Fibroblast of upper back skin (primary cell): Measurements from ENCODE around the gene TNIK.
A peak's percentile ranks its signal among the peaks of the same experiment; 100 is the strongest.

Experiments used
- DNase-seq: peaks from one replicate; pipeline ENCODE4 v3.0.0-alpha.2; 2013

The TNIK gene

GRCh38 chr3:171221104-171221503 lies 239.1 kb downstream of the TNIK start:
- no peak for DNase-seq

- no peak for DNase-seq
Measured at GRCh38 chr3:171219258-171219657, 240.9 kb downstream of the TNIK start.

DNA sequence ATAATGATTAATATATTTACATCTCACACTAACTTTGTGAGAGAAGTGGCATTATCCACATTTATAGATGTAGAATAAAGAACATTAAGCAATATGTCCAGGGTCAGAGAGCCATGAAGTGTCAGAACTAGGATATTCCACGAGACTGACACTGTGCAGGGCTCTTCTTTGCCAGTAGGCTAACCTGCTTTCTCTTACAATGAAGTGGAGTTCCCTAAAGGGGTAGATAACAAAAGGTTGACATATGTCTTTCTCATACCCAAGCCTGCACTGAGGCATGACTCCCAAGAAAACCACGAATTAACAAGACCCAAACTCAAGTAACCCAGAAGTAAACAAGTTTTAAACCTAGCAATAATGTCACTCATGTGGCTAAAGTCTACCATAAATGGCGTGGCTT lies 242.1 kb downstream of the TNIK start:
- no peak for DNase-seq

DNA sequence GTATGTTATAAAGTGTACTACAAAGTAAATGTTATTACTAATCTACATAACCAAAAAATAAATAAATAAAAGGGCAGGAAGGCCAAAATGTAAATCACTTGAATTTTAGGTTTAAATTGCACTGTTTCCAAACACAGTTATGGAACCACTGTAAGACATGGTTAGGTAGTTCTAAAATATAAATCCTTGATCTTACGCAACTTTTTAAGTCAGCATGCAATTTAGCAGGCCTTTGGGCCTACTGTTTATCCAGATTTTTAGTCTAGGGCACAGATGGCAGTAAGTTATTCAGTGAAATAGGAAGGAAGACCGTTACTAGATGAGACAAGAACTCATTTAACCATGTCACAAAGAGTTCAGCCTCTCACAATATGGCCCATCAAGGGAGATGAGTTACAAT lies 246.3 kb downstream of the TNIK start:
- no peak for DNase-seq

- DNase-seq, result no peak
Measured at GRCh38 chr3:171213178-171213577, 247.0 kb downstream of the TNIK start.

- DNase-seq, result no peak
Measured at GRCh38 chr3:171212648-171213047, 247.6 kb downstream of the TNIK start.

GRCh38 chr3:171206283-171206682 lies 253.9 kb downstream of the TNIK start:
- no peak for DNase-seq

- no peak for DNase-seq
Measured at GRCh38 chr3:171204942-171205341, 255.3 kb downstream of the TNIK start.

- DNase-seq, result no peak
Measured at GRCh38 chr3:171201825-171202224, 258.4 kb downstream of the TNIK start.

- DNase-seq, result no peak
Measured at GRCh38 chr3:171200750-171201088, 259.5 kb downstream of the TNIK start.

- DNase-seq, result peak; percentile 51
Measured at GRCh38 chr3:171200052-171200749, 260.0 kb downstream of the TNIK start.

DNA sequence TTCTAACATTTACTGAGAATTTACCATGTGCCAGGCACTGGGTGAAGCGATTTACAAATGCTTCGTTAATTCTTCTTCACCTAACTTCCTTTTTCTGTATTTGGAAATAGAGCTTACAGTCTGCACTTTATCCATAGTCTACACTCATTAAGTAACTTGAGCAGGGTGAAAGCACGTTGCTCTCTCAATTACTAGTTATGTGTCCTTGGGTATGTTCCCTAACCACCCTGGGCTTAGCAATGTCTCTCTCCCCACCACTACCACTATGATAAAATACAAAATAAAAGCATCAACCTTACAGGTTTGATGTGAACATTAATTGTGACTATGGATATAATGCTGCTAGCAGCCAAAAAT lies 260.8 kb downstream of the TNIK start:
- no peak for DNase-seq

GRCh38 chr3:171198781-171199472 lies 261.3 kb downstream of the TNIK start:
- DNase-seq, result no peak

GRCh38 chr3:171195686-171196085 lies 264.5 kb downstream of the TNIK start:
- no peak for DNase-seq

DNA sequence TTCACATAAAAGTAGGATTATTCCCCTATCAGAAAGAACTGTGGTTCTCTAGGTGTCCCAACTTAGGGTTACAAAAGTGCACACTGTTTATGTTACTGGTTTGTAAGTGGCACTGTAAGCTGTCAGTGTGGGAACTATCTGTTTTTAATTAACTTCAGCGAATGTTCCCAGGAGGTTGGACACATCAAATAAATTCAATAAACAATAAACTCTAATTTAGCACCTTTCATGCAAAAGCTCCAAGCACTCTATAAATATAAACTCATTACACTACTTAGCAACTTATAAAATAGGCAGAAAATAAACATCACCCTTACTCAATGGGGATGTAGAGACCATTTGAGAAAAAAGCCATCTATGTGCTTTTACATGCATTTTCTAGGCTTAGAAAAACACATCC lies 265.2 kb downstream of the TNIK start:
- DNase-seq, result no peak

DNA sequence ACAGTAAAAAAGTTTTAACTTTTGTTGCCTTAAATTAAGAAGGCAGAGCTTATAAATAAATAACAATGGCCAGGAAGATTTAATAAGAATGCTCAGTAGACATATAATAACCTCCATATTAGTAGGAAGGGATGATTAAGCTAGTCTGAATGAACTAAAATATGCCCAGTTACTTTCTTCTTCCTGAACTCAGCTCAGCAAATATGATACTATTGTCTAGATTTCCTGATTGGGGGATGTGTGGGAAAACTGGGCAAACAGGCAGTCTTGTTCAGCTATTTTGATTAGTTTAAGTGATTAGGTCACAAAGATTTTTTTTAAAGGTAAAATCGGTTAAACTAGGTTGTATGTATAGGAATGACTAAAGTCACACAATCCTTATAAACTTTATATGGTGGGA lies 266.5 kb downstream of the TNIK start:
- DNase-seq, result peak; percentile 41

DNA sequence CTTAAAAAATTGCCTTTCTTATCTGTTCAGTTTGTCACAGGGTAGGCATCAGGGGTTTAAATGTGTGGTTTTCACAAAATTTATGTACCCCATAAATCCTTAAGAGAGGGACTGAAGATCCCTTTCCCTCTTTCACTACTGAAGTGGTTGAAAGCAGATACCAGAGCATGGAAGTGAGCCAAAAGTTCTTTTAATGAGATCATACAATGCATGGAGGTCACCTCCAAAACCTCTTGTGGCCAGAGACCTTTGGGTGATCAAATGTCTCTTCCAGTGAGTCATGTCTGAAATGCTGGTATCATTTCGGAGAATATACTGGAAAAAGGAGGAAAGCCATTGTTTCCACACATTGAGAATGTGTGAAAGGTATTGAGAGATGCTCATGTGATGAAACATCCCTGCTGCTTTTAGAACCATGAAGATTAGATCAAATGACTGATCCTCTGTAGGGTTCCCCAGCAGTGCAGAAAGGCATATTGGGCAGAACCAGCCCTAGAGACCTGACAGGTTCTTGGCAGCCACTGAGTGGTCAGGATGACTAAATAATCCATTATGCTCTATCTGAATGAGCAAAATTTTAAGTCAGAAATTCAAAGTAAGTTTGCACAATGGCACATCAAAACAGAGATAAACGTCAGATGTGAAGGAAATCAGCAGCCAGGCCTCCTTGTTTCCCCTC lies 267.9 kb downstream of the TNIK start:
- DNase-seq, result peak; percentile 93

DNA sequence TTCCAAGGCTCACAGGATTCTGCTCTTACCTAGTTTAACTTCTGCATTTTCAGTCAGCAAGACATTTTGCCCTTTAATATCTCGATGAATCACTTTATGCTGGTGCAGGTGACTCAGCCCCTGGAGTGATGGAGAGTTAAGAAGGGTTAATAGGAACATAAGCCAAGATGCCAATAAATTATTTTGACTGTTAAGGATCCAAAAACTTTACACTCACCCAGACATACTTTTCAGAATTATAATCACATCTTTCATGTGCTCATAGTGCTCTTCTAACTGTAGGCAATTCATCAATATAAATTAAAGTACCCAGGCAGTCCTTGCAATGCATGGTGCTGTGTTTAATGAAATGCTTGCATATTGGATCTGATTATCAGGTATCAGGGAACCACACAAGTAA lies 269.5 kb downstream of the TNIK start:
- peak; percentile 62 for DNase-seq

GRCh38 chr3:171189394-171190080 lies 270.7 kb downstream of the TNIK start:
- no peak for DNase-seq

GRCh38 chr3:171187706-171188290 lies 272.4 kb downstream of the TNIK start:
- DNase-seq, result peak; percentile 46

DNA sequence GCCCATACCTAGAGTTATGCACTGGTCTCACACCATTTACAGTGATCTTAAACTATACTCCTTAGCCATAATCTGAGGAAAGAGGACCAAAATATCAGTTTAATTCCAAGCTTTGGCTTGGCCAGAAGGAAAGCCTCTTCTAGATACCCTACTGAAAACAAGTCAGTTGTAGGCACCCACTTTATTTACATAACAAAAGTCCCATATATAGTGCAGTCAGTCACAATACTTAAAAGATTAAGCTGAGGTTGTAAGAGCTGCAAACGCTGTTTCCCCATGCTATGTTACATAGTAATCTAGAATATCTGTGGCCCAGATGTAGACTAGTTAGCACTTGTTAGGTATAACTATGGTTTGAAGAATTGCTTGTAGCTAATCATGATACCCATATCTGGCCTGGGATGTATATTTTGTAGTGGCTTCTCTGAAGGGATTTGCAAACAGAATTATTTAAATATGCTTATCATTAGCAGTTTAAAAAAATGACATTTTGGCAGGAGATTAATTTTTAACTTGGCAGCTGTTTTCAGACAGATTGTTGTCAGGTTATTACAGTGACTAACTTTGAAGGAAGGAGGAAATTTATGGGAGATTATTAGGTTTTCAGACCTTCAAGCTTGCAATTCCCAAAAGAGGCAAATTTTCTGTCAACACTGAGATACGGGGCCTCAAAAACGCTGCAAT lies 273.2 kb downstream of the TNIK start:
- DNase-seq, result peak; percentile 34

DNA sequence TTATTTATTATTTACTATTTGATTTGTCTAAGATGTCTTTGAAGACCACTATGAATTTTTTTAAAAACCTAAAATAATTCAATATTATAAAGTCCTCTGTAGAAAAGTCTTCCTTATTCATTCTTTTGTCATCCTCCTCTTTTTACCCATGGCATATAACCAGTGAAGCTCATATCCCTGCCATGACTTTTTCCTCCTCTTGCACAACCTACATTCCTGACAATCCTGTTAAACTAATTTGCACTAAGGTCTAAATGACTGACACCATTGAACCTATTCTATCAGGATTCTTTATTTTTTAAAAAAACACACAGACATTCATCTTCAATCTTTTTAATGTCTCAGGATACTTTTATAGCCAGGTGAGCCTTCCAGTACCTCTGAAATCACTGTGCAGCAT lies 273.8 kb downstream of the TNIK start:
- DNase-seq, result peak; percentile 30

GRCh38 chr3:171185959-171186358 lies 274.2 kb downstream of the TNIK start:
- no peak for DNase-seq
